Endothelial cell of umbilical vein (primary cell): ENCODE measurements around the gene CNOT4. TPM values are rescaled to one million over a fixed set of nuclear protein-coding genes. Genes with fewer than 3 reads are reported as not detected.

Experiments
- BruUV-seq: library from RNA; stranded (reverse); fragments of 400-500 nt; replicated peaks from 2 replicates; lab custom pipeline; 2021; lab: Mats Ljungman, UMichigan
- CTCF ChIA-PET: fragments of 300-600, 350-600 bp; sonication (Branson Sonifier 250); formaldehyde crosslinking; loops from one replicate; lab custom pipeline; 2021; ENCODE audit warnings: antibody characterized with exemption, inconsistent platforms; lab: Charles Lee
- POLR2A ChIA-PET: fragments of 300-600, 350-600 bp; sonication (Branson Sonifier 250); formaldehyde crosslinking; loops from one replicate; lab custom pipeline; 2021; ENCODE audit warnings: antibody characterized with exemption, inconsistent platforms; lab: Charles Lee
- DNase-seq: peaks from one replicate; pipeline ENCODE4 v3.0.0-alpha.2; 2011; ENCODE audit warnings: low read depth, low spot score
- FAIRE-seq: peaks from 2 replicates; lab custom pipeline; 2011; peaks lifted over from hg19 to GRCh38; lab: Jason Lieb, UNC
- H2AFZ ChIP-seq: 2 replicates; pipeline ENCODE4 v1.6.0; 2012; ENCODE audit warnings: low read depth, low read length, control low read depth, inconsistent platforms
- H3K27ac ChIP-seq: 2 replicates; pipeline ENCODE4 v1.5.1; 2011; ENCODE audit warnings: low read depth, mild to moderate bottlenecking, control low read depth, low read length, moderate library complexity; ENCODE audit not compliant: insufficient read depth
- H3K27me3 ChIP-seq, 2 experiments: 2 replicates each; pipeline versions ENCODE4 v1.6.0 to v1.6.1; 2011; ENCODE audit warnings: low read length in 2 of 2, mixed read lengths in 1 of 2; ENCODE audit not compliant: control insufficient read depth in 2 of 2, insufficient read depth in 2 of 2
- H3K36me3 ChIP-seq, 2 experiments: 2 replicates in 1 of 2; 3 replicates in 1 of 2; pipeline ENCODE4 v1.5.1; 2011; ENCODE audit warnings: low read length in 2 of 2, mild to moderate bottlenecking in 1 of 2, moderate library complexity in 1 of 2; ENCODE audit not compliant: control insufficient read depth in 2 of 2, insufficient read depth in 2 of 2; ENCODE audit errors: extremely low read depth in 1 of 2
- H3K4me1 ChIP-seq: 3 replicates; pipeline ENCODE4 v1.5.1; 2011; ENCODE audit warnings: mild to moderate bottlenecking, low read length; ENCODE audit not compliant: control insufficient read depth, insufficient read depth; ENCODE audit errors: extremely low read depth
- H3K4me2 ChIP-seq: 2 replicates; pipeline ENCODE4 v1.6.1; 2011; ENCODE audit warnings: low read length, control low read depth, mixed read lengths; ENCODE audit not compliant: insufficient read depth
- H3K4me3 ChIP-seq, 3 experiments: fragments of 200-600 bp in 1 of 3; sonication (generic), shearing (Covaris generic) in 1 of 3; replicated peaks in 1 of 3; 2 replicates each; pipeline ENCODE4 v1.5.1; 2011 to 2016; ENCODE audit warnings: control low read depth in 3 of 3, low read length in 3 of 3, mild to moderate bottlenecking in 2 of 3, inconsistent platforms in 1 of 3, low read depth in 1 of 3, moderate library complexity in 1 of 3; ENCODE audit not compliant: insufficient read depth in 1 of 3
- H3K79me2 ChIP-seq: 2 replicates; pipeline ENCODE4 v1.6.0; 2012; ENCODE audit warnings: low read length, inconsistent platforms; ENCODE audit not compliant: control insufficient read depth, insufficient read depth
- H3K9ac ChIP-seq: replicated peaks from 2 replicates; pipeline ENCODE3; 2011; ENCODE audit warnings: low read length, control low read depth; ENCODE audit not compliant: insufficient read depth; ENCODE audit errors: extremely low read depth
- H3K9me1 ChIP-seq: replicated peaks from 3 replicates; pipeline ENCODE4 v1.6.0; 2011; ENCODE audit warnings: mild to moderate bottlenecking, low read length; ENCODE audit not compliant: control insufficient read depth, insufficient read depth; ENCODE audit errors: extremely low read depth
- H3K9me3 ChIP-seq: replicated peaks from 2 replicates; pipeline ENCODE4 v1.5.1; 2012; ENCODE audit warnings: low read length, inconsistent platforms; ENCODE audit not compliant: control insufficient read depth, insufficient read depth
- H4K20me1 ChIP-seq: replicated peaks from 2 replicates; pipeline ENCODE3; 2011; ENCODE audit warnings: mild to moderate bottlenecking, low read length; ENCODE audit not compliant: control insufficient read depth, insufficient read depth; ENCODE audit errors: extremely low read depth
- EZH2 ChIP-seq: IDR thresholded peaks from 2 replicates; pipeline ENCODE4 v1.6.1; 2012; ENCODE audit warnings: borderline replicate concordance, low read depth, mild to moderate bottlenecking, moderate library complexity, low read length, inconsistent platforms; ENCODE audit not compliant: severe bottlenecking
- FOS ChIP-seq: IDR thresholded peaks from 2 replicates; pipeline ENCODE4 v1.6.1; 2011; ENCODE audit warnings: mild to moderate bottlenecking, low read length, moderate library complexity, borderline replicate concordance; ENCODE audit not compliant: insufficient read depth
- GATA2 ChIP-seq: IDR thresholded peaks from 2 replicates; pipeline ENCODE4 v1.7.0; 2011; ENCODE audit warnings: low read depth, mild to moderate bottlenecking, moderate library complexity, mixed read lengths, low read length; ENCODE audit not compliant: insufficient read length, insufficient read depth
- JUN ChIP-seq: IDR thresholded peaks from 2 replicates; pipeline ENCODE4 v1.6.1; 2011; ENCODE audit warnings: borderline replicate concordance, low read depth; ENCODE audit not compliant: insufficient read length, insufficient read depth
- MAX ChIP-seq: IDR thresholded peaks from 2 replicates; pipeline ENCODE4 v1.6.1; 2011; ENCODE audit not compliant: insufficient read depth, insufficient read length
- MYC ChIP-seq: IDR thresholded peaks from one replicate; pipeline ENCODE4 v1.6.1; 2011; ENCODE audit warnings: mild to moderate bottlenecking, low read depth, low read length
- POLR2A ChIP-seq: IDR thresholded peaks from 2 replicates; pipeline ENCODE4 v1.6.1; 2012; ENCODE audit warnings: low read depth, mild to moderate bottlenecking, control low read depth, low read length
- POLR2AphosphoS5 ChIP-seq: IDR thresholded peaks from 2 replicates; pipeline ENCODE4 v1.6.1; 2012; ENCODE audit warnings: low read depth, mild to moderate bottlenecking, control low read depth, low read length, moderate library complexity; ENCODE audit not compliant: insufficient read depth
- dilution Hi-C: fragments of 300-500 bp; cut with MboI; formaldehyde crosslinking; loops from one replicate; pipeline ENCODE4 v1.15.0; 2019; ENCODE audit warnings: low sequenced_read_pairs; ENCODE audit not compliant: extremely low pct_ligation_motif_present
- intact Hi-C: fragments of 100-400 bp; cut with micrococcal nuclease; formaldehyde crosslinking; loops from one replicate; pipeline ENCODE4 v1.10.0; 2022
- polyA plus RNA-seq, 4 experiments: library from polyadenylated mRNA; depleted of rRNA in 3 of 4; stranded (reverse) in 3 of 4; unstranded in 1 of 4; fragments of >200 nt; gene quantifications; 2 replicates each; pipeline versions ENCODE4 v1.2.1 to v1.2.3, GENCODE V29; 2011 to 2012; ENCODE audit warnings: missing spikeins in 1 of 4
- total RNA-seq: library from RNA; stranded (reverse); gene quantifications from 2 replicates; pipeline ENCODE4 v1.2.3, GENCODE V29; 2021
- TF ChIP-seq, protein P1 (sequence below), 2 donors: IDR thresholded peaks; 1 replicate in 1 of 2; 2 replicates in 1 of 2; pipeline ENCODE4 v1.5.1; 2011; ENCODE audit warnings: low read length in 2 of 2, mild to moderate bottlenecking in 2 of 2, moderate library complexity in 2 of 2, control low read depth in 1 of 2, inconsistent platforms in 1 of 2, low read depth in 1 of 2; ENCODE audit not compliant: insufficient read depth in 1 of 2; ENCODE audit errors: extremely low read depth in 1 of 2

The CNOT4 gene
- total and polyA plus RNA-seq, 2 donors (not counting 3 experiments of a cell fraction or from before 2014, with no cell fraction given) = 10.3 to 21.7 TPM

- FAIRE-seq (no peak), DNase-seq (peak; percentile 25)
- no peak overlapping the region for H3K9ac ChIP-seq
- ChIA-PET CTCF (no interaction called here), POLR2A (no interaction called here)
- no peak overlapping the region for H3K27ac ChIP-seq
- no peak overlapping the region for H3K4me3 ChIP-seq
- H3K36me3 ChIP-seq = peaks cover 0 to 2% of the 10 kb centered on the region in 2 experiments
- no peak for TF ChIP-seq EZH2
- no peak for TF ChIP-seq MYC
- TF ChIP-seq FOS = no peak
- no peak for TF ChIP-seq GATA2
- no peak for TF ChIP-seq JUN
- TF ChIP-seq POLR2AphosphoS5 = no peak
- TF ChIP-seq, protein P1, sequence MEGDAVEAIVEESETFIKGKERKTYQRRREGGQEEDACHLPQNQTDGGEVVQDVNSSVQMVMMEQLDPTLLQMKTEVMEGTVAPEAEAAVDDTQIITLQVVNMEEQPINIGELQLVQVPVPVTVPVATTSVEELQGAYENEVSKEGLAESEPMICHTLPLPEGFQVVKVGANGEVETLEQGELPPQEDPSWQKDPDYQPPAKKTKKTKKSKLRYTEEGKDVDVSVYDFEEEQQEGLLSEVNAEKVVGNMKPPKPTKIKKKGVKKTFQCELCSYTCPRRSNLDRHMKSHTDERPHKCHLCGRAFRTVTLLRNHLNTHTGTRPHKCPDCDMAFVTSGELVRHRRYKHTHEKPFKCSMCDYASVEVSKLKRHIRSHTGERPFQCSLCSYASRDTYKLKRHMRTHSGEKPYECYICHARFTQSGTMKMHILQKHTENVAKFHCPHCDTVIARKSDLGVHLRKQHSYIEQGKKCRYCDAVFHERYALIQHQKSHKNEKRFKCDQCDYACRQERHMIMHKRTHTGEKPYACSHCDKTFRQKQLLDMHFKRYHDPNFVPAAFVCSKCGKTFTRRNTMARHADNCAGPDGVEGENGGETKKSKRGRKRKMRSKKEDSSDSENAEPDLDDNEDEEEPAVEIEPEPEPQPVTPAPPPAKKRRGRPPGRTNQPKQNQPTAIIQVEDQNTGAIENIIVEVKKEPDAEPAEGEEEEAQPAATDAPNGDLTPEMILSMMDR (IDR thresholded peaks at IDR 0.05; ENCODE audit: extremely low read depth in 1 of 2, insufficient read depth in 1 of 2, low read depth in 1 of 2, low read length in 2 of 2) = no peak
- no peak for TF ChIP-seq MAX
- no peak for TF ChIP-seq POLR2A
- H3K9me1 ChIP-seq = peaks cover 3% of the 10 kb centered on the region
- H3K9me3 ChIP-seq = no peaks in the 10 kb centered on the region
- dilution Hi-C loops (no loop called here), intact Hi-C loops (no loop called here)
- no peaks in the 10 kb centered on the region for H3K27me3 ChIP-seq
- H2AFZ ChIP-seq = no peak overlapping the region
- no peaks in the 10 kb centered on the region for H3K4me1 ChIP-seq
- peaks cover 64% of the 10 kb centered on the region for H3K79me2 ChIP-seq
- H4K20me1 ChIP-seq = peaks cover 12% of the 10 kb centered on the region
- no TSS peak for BruUV-seq
- H3K4me2 ChIP-seq = no peak overlapping the region
These were observed 61.1 kb downstream of the CNOT4 start for GRCh38 chr7:135448753-135449152.
